ENCODE results near the gene KLHL41.
"Not testable (repeated sequence)": the region's sequence is repeated elsewhere in the genome, so short reads cannot be mapped to it uniquely, and the experiment has no call there.

KLHL41 gene

DNA sequence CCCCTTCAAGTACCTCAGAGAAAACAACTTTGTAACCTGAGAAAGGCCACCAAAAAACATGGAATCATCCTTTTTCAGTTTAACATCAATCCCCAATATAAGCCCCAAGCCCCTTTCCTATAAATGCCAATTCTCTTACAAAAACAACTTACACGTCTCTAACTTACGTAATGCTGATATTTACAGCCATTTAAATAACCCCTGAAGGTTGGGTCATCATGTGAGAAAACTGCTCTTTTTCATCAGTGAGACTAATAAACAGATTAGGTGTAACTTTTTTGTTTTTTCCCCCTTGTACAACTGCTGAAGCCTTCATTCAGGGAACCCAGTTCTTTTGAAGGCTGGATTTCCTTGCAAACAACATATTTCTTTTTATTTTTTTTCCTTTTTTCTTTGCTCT is 60.4 kb downstream of the KLHL41 start:
- no peak overlapping the region for H3K4me3 ChIP-seq (replicated peaks; ENCODE audit: insufficient read depth, low read length)
- DNase-seq (ENCODE audit: low read depth in 1 of 2, low spot score in 1 of 2) = no peak
- TF ChIP-seq POLR2AphosphoS5 (IDR thresholded peaks at IDR 0.05; ENCODE audit: low read depth) (no peak), SPI1 (IDR thresholded peaks at IDR 0.05; ENCODE audit: borderline replicate concordance, low read depth) (no peak), GABPA (IDR thresholded peaks at IDR 0.05; ENCODE audit: low read depth) (no peak)
- TF ChIP-seq, protein P1, sequence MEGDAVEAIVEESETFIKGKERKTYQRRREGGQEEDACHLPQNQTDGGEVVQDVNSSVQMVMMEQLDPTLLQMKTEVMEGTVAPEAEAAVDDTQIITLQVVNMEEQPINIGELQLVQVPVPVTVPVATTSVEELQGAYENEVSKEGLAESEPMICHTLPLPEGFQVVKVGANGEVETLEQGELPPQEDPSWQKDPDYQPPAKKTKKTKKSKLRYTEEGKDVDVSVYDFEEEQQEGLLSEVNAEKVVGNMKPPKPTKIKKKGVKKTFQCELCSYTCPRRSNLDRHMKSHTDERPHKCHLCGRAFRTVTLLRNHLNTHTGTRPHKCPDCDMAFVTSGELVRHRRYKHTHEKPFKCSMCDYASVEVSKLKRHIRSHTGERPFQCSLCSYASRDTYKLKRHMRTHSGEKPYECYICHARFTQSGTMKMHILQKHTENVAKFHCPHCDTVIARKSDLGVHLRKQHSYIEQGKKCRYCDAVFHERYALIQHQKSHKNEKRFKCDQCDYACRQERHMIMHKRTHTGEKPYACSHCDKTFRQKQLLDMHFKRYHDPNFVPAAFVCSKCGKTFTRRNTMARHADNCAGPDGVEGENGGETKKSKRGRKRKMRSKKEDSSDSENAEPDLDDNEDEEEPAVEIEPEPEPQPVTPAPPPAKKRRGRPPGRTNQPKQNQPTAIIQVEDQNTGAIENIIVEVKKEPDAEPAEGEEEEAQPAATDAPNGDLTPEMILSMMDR (IDR thresholded peaks at IDR 0.05; ENCODE audit: insufficient read depth, low read length) = no peak
- TF ChIP-seq, protein P2, sequence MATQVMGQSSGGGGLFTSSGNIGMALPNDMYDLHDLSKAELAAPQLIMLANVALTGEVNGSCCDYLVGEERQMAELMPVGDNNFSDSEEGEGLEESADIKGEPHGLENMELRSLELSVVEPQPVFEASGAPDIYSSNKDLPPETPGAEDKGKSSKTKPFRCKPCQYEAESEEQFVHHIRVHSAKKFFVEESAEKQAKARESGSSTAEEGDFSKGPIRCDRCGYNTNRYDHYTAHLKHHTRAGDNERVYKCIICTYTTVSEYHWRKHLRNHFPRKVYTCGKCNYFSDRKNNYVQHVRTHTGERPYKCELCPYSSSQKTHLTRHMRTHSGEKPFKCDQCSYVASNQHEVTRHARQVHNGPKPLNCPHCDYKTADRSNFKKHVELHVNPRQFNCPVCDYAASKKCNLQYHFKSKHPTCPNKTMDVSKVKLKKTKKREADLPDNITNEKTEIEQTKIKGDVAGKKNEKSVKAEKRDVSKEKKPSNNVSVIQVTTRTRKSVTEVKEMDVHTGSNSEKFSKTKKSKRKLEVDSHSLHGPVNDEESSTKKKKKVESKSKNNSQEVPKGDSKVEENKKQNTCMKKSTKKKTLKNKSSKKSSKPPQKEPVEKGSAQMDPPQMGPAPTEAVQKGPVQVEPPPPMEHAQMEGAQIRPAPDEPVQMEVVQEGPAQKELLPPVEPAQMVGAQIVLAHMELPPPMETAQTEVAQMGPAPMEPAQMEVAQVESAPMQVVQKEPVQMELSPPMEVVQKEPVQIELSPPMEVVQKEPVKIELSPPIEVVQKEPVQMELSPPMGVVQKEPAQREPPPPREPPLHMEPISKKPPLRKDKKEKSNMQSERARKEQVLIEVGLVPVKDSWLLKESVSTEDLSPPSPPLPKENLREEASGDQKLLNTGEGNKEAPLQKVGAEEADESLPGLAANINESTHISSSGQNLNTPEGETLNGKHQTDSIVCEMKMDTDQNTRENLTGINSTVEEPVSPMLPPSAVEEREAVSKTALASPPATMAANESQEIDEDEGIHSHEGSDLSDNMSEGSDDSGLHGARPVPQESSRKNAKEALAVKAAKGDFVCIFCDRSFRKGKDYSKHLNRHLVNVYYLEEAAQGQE (IDR thresholded peaks at IDR 0.05; ENCODE audit: insufficient replicate concordance, low read depth) = no peak
- H3K27me3 ChIP-seq (ENCODE audit: insufficient read depth, poor library complexity, severe bottlenecking) = no peaks in the 10 kb centered on the region
- no peak overlapping the region for H3K27ac ChIP-seq (replicated peaks)

DNA sequence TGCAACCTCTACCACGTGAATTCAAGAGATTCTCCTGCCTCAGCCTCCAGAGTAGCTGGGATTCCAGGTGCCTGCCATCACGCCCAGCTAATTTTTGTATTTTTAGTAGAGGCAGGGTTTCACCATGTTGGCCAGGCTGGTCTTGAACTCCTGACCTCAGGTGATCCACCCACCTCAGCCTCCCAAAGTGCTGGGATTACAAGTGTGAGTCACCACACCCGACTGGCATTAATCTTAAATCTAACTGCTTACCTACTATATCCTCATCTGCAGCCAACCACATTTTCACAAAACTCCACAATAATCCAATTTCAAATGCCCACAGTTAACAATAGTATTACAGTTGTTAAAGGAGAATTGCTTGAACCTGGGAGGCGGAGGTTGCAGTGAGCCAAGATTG is 61.2 kb downstream of the KLHL41 start:
- H3K4me3 ChIP-seq (replicated peaks; ENCODE audit: insufficient read depth, low read length); DNase-seq (ENCODE audit: low read depth in 1 of 2, low spot score in 1 of 2); H3K27ac ChIP-seq (replicated peaks); H3K27me3 ChIP-seq (ENCODE audit: insufficient read depth, poor library complexity, severe bottlenecking): not testable (repeated sequence)

DNA sequence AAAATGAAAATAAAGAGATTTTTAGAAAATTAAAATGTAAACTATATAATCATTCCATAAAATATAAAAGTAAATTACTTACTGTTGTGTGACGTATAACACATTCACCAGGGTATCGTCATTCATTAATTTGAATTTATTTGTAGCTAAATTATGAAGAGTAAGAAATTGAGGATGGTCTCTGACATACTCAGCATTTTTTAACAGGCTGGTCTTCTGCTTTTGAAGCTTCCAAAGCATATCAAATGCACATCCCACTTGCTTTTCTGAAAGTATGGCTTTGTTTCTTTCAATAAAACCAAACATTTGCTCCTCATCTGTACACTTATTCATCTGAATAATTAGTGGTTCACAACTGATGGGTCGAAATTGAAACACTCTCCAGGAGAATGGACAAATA is 62.1 kb downstream of the KLHL41 start:
- no peak overlapping the region for H3K4me3 ChIP-seq (replicated peaks; ENCODE audit: insufficient read depth, low read length)
- H3K27me3 ChIP-seq (ENCODE audit: insufficient read depth, poor library complexity, severe bottlenecking) = no peaks in the 10 kb centered on the region
- H3K27ac ChIP-seq (replicated peaks) = no peak overlapping the region
- TF ChIP-seq, protein P2 (IDR thresholded peaks at IDR 0.05; ENCODE audit: insufficient replicate concordance, low read depth) = no peak
- no peak for TF ChIP-seq GABPA (IDR thresholded peaks at IDR 0.05; ENCODE audit: low read depth)
- TF ChIP-seq, protein P1 (IDR thresholded peaks at IDR 0.05; ENCODE audit: insufficient read depth, low read length) = no peak
- TF ChIP-seq SPI1 (IDR thresholded peaks at IDR 0.05; ENCODE audit: borderline replicate concordance, low read depth) = no peak
- TF ChIP-seq POLR2AphosphoS5 (IDR thresholded peaks at IDR 0.05; ENCODE audit: low read depth) = no peak
- no peak for DNase-seq (ENCODE audit: low read depth in 1 of 2, low spot score in 1 of 2)

DNA sequence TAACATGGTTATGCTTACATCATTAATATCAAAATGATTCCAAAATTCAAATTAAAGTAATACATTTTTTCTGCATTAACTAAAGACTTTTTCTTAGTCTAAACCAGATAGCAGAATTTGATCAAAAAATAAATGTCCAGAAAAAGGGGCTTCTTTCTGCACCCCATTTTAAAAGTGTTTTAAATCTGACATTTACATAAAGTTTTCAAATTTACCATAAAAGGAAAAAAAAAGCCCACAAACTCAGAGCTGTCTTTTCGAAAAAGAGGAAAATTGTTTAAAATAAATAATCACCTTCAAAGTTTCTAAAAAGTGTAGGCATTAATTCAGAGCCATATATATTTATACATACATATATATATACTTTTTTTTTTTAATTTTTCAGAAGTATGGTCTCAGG is 62.7 kb downstream of the KLHL41 start:
- no peak for DNase-seq (ENCODE audit: low read depth in 1 of 2, low spot score in 1 of 2)
- no peak for TF ChIP-seq POLR2AphosphoS5 (IDR thresholded peaks at IDR 0.05; ENCODE audit: low read depth)
- no peak for TF ChIP-seq GABPA (IDR thresholded peaks at IDR 0.05; ENCODE audit: low read depth)
- TF ChIP-seq, protein P1 (IDR thresholded peaks at IDR 0.05; ENCODE audit: insufficient read depth, low read length) = no peak
- no peak for TF ChIP-seq SPI1 (IDR thresholded peaks at IDR 0.05; ENCODE audit: borderline replicate concordance, low read depth)
- TF ChIP-seq, protein P2 (IDR thresholded peaks at IDR 0.05; ENCODE audit: insufficient replicate concordance, low read depth) = no peak

More for the DNA sequence above, 62.7 kb downstream of the KLHL41 start:
- H3K27me3 ChIP-seq (ENCODE audit: insufficient read depth, poor library complexity, severe bottlenecking) = no peaks in the 10 kb centered on the region
- H3K4me3 ChIP-seq (replicated peaks; ENCODE audit: insufficient read depth, low read length) = peak overlapping the region; percentile 92
- H3K27ac ChIP-seq (replicated peaks) = no peak overlapping the region
